Measurements from ENCODE around the gene GALNT15.

The GALNT15 gene

GRCh38 chr3:16177382-16177781, 2.9 kb downstream of the GALNT15 start:
- no peak overlapping the region for H3K4me3 ChIP-seq (ENCODE audit: low read depth, low read length)
- no peak overlapping the region for H3K9ac ChIP-seq (ENCODE audit: low read length)
- no peak overlapping the region for H4K12ac ChIP-seq (ENCODE audit: low read depth, low read length)
- H2BK5ac ChIP-seq (ENCODE audit: low read depth, low read length, poor library complexity) = no peak overlapping the region
- DNase-seq = no peak
- H3K4me1 ChIP-seq (ENCODE audit: control insufficient read depth in 1 of 2, insufficient read depth in 2 of 2, low read length in 2 of 2) = peaks cover 0 to 6% of the 10 kb centered on the region in 2 experiments
- no peaks in the 10 kb centered on the region for H3K36me3 ChIP-seq (ENCODE audit: control insufficient read depth in 1 of 2, insufficient read depth in 2 of 2, low read length in 2 of 2)
- no peak overlapping the region for H3K18ac ChIP-seq (ENCODE audit: low read length)
- H2BK12ac ChIP-seq (ENCODE audit: low read length) = no peak overlapping the region
- H2BK120ac ChIP-seq (ENCODE audit: insufficient read depth, low read length, poor library complexity) = no peak overlapping the region
- no peak overlapping the region for H4K8ac ChIP-seq (ENCODE audit: low read depth, low read length)
- H3K27ac ChIP-seq (ENCODE audit: low read depth, low read length) = no peak overlapping the region
- H3K9me3 ChIP-seq (ENCODE audit: insufficient read depth, low read depth, low read length) = peaks cover 2% of the 10 kb centered on the region
- H3K27me3 ChIP-seq (ENCODE audit: insufficient read depth, low read length) = no peaks in the 10 kb centered on the region
- H3K79me2 ChIP-seq (ENCODE audit: control insufficient read depth, insufficient read depth, low read length, poor library complexity) = no peaks in the 10 kb centered on the region
- no CpG with 5 or more reads among the region's 4 CpGs for WGBS (ENCODE audit: extremely low coverage, insufficient coverage, insufficient read length)
- H4K91ac ChIP-seq (ENCODE audit: low read depth, low read length) = no peak overlapping the region
- no peak overlapping the region for H3K14ac ChIP-seq (ENCODE audit: low read length)
- H3K23ac ChIP-seq (ENCODE audit: low read length) = no peak overlapping the region
- no peak overlapping the region for H3K4me2 ChIP-seq (ENCODE audit: low read length)
- H3K79me1 ChIP-seq (ENCODE audit: low read length) = no peaks in the 10 kb centered on the region
- no peak overlapping the region for H2AK5ac ChIP-seq (ENCODE audit: low read length)
- H2AFZ ChIP-seq (ENCODE audit: insufficient read depth, low read length, poor library complexity) = no peak overlapping the region
- H3K4ac ChIP-seq (ENCODE audit: low read depth, low read length) = no peak overlapping the region

DNA sequence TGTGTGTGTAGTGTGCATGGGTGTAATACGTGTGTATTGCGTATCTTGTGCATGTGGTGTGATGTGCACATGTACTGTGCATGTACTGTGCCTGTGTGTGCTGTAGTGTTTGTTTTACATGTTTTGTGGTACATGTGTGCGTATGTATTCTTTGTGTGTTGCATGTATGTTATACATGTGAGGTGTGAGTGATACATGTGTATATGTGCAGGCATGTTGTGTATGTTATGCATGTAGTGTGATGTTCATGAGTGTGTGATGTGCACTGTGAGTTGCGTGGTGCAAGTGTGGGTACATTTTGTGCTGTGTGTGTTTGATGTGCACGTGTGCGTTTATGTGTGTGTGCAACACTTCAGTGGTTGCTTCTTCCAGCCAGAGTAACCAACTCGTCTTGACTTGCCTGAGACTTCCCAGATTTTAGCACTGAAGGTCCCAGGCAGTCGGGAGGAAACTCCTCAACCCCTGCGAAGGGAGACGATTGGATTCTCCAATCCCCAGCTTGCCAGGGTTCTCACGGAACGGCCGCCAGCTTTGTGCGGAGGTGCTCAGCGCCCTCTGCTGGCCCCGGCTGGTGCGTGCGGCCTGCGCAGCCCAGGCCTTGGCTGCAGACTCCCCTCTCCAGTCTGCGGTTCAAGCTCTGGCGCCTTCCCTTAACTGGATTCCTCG, 3.6 kb downstream of the GALNT15 start:
- Histone ChIP-seq H3K23ac (ENCODE audit: low read length) (no peak overlapping the region), H3K79me1 (ENCODE audit: low read length) (no peaks in the 10 kb centered on the region), H2AFZ (ENCODE audit: insufficient read depth, low read length, poor library complexity) (no peak overlapping the region), H3K4me3 (ENCODE audit: low read depth, low read length) (peak overlapping the region; percentile 50), H2BK120ac (ENCODE audit: insufficient read depth, low read length, poor library complexity) (no peak overlapping the region), H3K4me1 (ENCODE audit: control insufficient read depth in 1 of 2, insufficient read depth in 2 of 2, low read length in 2 of 2) (peaks cover 0 to 6% of the 10 kb centered on the region in 2 experiments), H3K9ac (ENCODE audit: low read length) (no peak overlapping the region), H3K79me2 (ENCODE audit: control insufficient read depth, insufficient read depth, low read length, poor library complexity) (no peaks in the 10 kb centered on the region), H3K36me3 (ENCODE audit: control insufficient read depth in 1 of 2, insufficient read depth in 2 of 2, low read length in 2 of 2) (no peaks in the 10 kb centered on the region), H2AK5ac (ENCODE audit: low read length) (no peak overlapping the region), H3K4me2 (ENCODE audit: low read length) (peak overlapping the region; percentile 8), H3K4ac (ENCODE audit: low read depth, low read length) (no peak overlapping the region), H3K9me3 (ENCODE audit: insufficient read depth, low read depth, low read length) (no peaks in the 10 kb centered on the region), H3K27ac (ENCODE audit: low read depth, low read length) (no peak overlapping the region), H2BK5ac (ENCODE audit: low read depth, low read length, poor library complexity) (no peak overlapping the region), H4K91ac (ENCODE audit: low read depth, low read length) (no peak overlapping the region), H2BK12ac (ENCODE audit: low read length) (no peak overlapping the region), H3K18ac (ENCODE audit: low read length) (no peak overlapping the region), H3K27me3 (ENCODE audit: insufficient read depth, low read length) (no peaks in the 10 kb centered on the region), H4K8ac (ENCODE audit: low read depth, low read length) (no peak overlapping the region), H3K14ac (ENCODE audit: low read length) (no peak overlapping the region), H4K12ac (ENCODE audit: low read depth, low read length) (no peak overlapping the region)
- no CpG with 5 or more reads among the region's 22 CpGs for WGBS (ENCODE audit: extremely low coverage, insufficient coverage, insufficient read length)
- DNase-seq = peak; percentile 46 to 76

DNA sequence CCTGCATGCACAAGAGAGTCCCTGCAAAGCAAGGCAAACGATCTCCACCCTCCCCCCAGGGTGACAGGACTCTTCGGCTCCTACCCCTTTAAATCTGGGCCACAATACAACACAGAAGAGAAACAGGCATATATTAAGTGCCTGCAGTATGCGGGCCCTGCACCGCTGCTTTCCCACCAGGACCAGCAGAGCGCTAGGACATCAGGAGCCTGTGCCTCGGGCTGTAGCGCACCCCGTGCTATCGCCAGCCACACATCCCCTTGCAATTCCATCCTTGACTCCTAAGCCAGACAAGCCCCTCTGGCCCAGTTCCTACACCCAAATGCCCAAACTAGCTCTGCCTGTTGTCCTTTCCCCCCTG, 4.1 kb downstream of the GALNT15 start:
- Histone ChIP-seq H3K9me3 (ENCODE audit: insufficient read depth, low read depth, low read length) (no peaks in the 10 kb centered on the region), H3K14ac (ENCODE audit: low read length) (no peak overlapping the region), H3K27me3 (ENCODE audit: insufficient read depth, low read length) (no peaks in the 10 kb centered on the region), H2BK120ac (ENCODE audit: insufficient read depth, low read length, poor library complexity) (no peak overlapping the region), H3K9ac (ENCODE audit: low read length) (no peak overlapping the region), H3K4me2 (ENCODE audit: low read length) (no peak overlapping the region), H3K18ac (ENCODE audit: low read length) (no peak overlapping the region), H3K4me3 (ENCODE audit: low read depth, low read length) (no peak overlapping the region), H3K79me2 (ENCODE audit: control insufficient read depth, insufficient read depth, low read length, poor library complexity) (no peaks in the 10 kb centered on the region), H3K27ac (ENCODE audit: low read depth, low read length) (no peak overlapping the region), H4K12ac (ENCODE audit: low read depth, low read length) (no peak overlapping the region), H3K4me1 (ENCODE audit: control insufficient read depth in 1 of 2, insufficient read depth in 2 of 2, low read length in 2 of 2) (peaks cover 0 to 6% of the 10 kb centered on the region in 2 experiments), H3K36me3 (ENCODE audit: control insufficient read depth in 1 of 2, insufficient read depth in 2 of 2, low read length in 2 of 2) (no peaks in the 10 kb centered on the region), H2BK5ac (ENCODE audit: low read depth, low read length, poor library complexity) (no peak overlapping the region), H3K23ac (ENCODE audit: low read length) (no peak overlapping the region), H2AFZ (ENCODE audit: insufficient read depth, low read length, poor library complexity) (no peak overlapping the region), H2BK12ac (ENCODE audit: low read length) (no peak overlapping the region), H3K4ac (ENCODE audit: low read depth, low read length) (no peak overlapping the region), H4K91ac (ENCODE audit: low read depth, low read length) (no peak overlapping the region), H2AK5ac (ENCODE audit: low read length) (no peak overlapping the region), H4K8ac (ENCODE audit: low read depth, low read length) (no peak overlapping the region), H3K79me1 (ENCODE audit: low read length) (no peaks in the 10 kb centered on the region)
- no peak for DNase-seq
- WGBS (ENCODE audit: extremely low coverage, insufficient coverage, insufficient read length) = no CpG with 5 or more reads among the region's 9 CpGs

- H2BK5ac ChIP-seq (ENCODE audit: low read depth, low read length, poor library complexity) = no peak overlapping the region
- H4K91ac ChIP-seq (ENCODE audit: low read depth, low read length) = no peak overlapping the region
- H4K8ac ChIP-seq (ENCODE audit: low read depth, low read length) = no peak overlapping the region
- no peak overlapping the region for H3K27ac ChIP-seq (ENCODE audit: low read depth, low read length)
- H3K79me2 ChIP-seq (ENCODE audit: control insufficient read depth, insufficient read depth, low read length, poor library complexity) = no peaks in the 10 kb centered on the region
- H2BK120ac ChIP-seq (ENCODE audit: insufficient read depth, low read length, poor library complexity) = no peak overlapping the region
- peaks cover 0 to 4% of the 10 kb centered on the region in 2 experiments for H3K4me1 ChIP-seq (ENCODE audit: control insufficient read depth in 1 of 2, insufficient read depth in 2 of 2, low read length in 2 of 2)
- no peak overlapping the region for H3K4ac ChIP-seq (ENCODE audit: low read depth, low read length)
- no peaks in the 10 kb centered on the region for H3K36me3 ChIP-seq (ENCODE audit: control insufficient read depth in 1 of 2, insufficient read depth in 2 of 2, low read length in 2 of 2)
- H3K14ac ChIP-seq (ENCODE audit: low read length) = no peak overlapping the region
- H2BK12ac ChIP-seq (ENCODE audit: low read length) = no peak overlapping the region
- H3K4me2 ChIP-seq (ENCODE audit: low read length) = no peak overlapping the region
- no peak overlapping the region for H3K18ac ChIP-seq (ENCODE audit: low read length)
- H4K12ac ChIP-seq (ENCODE audit: low read depth, low read length) = no peak overlapping the region
- H3K23ac ChIP-seq (ENCODE audit: low read length) = no peak overlapping the region
- no peak overlapping the region for H2AFZ ChIP-seq (ENCODE audit: insufficient read depth, low read length, poor library complexity)
- H3K4me3 ChIP-seq (ENCODE audit: low read depth, low read length) = no peak overlapping the region
- no peak overlapping the region for H2AK5ac ChIP-seq (ENCODE audit: low read length)
- H3K9ac ChIP-seq (ENCODE audit: low read length) = no peak overlapping the region
- no CpG with 5 or more reads among the region's 2 CpGs for WGBS (ENCODE audit: extremely low coverage, insufficient coverage, insufficient read length)
- no peak for DNase-seq
- H3K79me1 ChIP-seq (ENCODE audit: low read length) = no peaks in the 10 kb centered on the region
- H3K9me3 ChIP-seq (ENCODE audit: insufficient read depth, low read depth, low read length) = no peaks in the 10 kb centered on the region
- H3K27me3 ChIP-seq (ENCODE audit: insufficient read depth, low read length) = no peaks in the 10 kb centered on the region
Measured at GRCh38 chr3:16179261-16179660, 4.8 kb downstream of the GALNT15 start.

Measured in trophoblast cell (in vitro differentiated cells and primary cell).